Testis (tissue), 2 donors: Measurements from ENCODE around the gene RNMT.

Source experiments
- CTCF ChIP-seq, 3 experiments: fragments of 450-650 bp in 2 of 3; fragments of 200-600 bp in 1 of 3; sonication (generic) in 1 of 3; IDR thresholded peaks; one replicate each; pipeline ENCODE4 v1.5.1; 2016 to 2019; ENCODE audit warnings: antibody characterized with exemption in 3 of 3, mild to moderate bottlenecking in 2 of 3, moderate library complexity in 1 of 3
- POLR2A ChIP-seq: fragments of 450-650 bp; IDR thresholded peaks from one replicate; pipeline ENCODE4 v1.6.1; 2017; ENCODE audit warnings: antibody characterized with exemption, mild to moderate bottlenecking, moderate library complexity

- TF ChIP-seq CTCF (IDR thresholded peaks at IDR 0.05): no peak
- no peak for TF ChIP-seq POLR2A
Measured at GRCh38 chr18:13681701-13682100, 44.8 kb upstream of the RNMT start.
